Activated CD8-positive, alpha-beta memory T cell treated with anti-CD3 and anti-CD28 coated beads, Interleukin-2, amount 50 U/mL, for 1 hour (primary cell): ENCODE results near the gene EBF4.
"Not testable (repeated sequence)": the region's sequence is repeated elsewhere in the genome, so short reads cannot be mapped to it uniquely, and the experiment has no call there.

ENCODE experiments used
- DNase-seq: peaks from one replicate; pipeline ENCODE4 v3.0.0-alpha.2; 2020; ENCODE audit errors: extremely low read depth

Gene EBF4

DNA sequence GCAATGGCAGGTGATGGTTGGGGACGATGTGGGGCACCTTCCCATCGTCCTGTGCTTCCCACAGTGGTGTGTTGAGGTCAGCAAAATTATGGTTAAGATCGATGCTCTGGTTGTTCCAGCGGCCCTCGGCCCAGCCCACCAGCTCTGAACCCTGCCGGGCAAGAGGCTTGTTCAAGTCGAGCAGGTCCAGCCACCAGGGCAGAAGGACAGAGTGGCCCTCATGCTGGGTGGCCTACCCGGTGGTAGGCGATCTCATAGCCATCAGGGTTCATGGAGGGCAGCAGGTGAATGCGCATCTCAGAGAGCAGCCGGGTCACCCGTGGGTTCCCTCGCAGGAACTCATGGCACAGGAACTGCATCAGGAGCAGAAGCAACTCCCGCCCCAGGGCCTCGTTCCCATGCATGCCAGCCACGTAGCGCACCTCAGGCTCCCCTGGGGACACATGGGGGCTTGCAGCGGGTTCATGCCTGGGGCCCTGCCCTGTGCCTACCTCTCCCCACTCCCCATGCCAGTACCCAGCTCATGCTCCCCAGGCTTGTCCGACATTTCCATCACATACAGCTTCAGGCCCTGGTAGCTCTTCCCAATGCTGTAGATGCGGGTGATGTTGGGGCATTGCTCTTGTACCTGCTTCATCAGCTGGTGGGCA is 103.6 kb downstream of the EBF4 start:
- DNase-seq: no peak

DNA sequence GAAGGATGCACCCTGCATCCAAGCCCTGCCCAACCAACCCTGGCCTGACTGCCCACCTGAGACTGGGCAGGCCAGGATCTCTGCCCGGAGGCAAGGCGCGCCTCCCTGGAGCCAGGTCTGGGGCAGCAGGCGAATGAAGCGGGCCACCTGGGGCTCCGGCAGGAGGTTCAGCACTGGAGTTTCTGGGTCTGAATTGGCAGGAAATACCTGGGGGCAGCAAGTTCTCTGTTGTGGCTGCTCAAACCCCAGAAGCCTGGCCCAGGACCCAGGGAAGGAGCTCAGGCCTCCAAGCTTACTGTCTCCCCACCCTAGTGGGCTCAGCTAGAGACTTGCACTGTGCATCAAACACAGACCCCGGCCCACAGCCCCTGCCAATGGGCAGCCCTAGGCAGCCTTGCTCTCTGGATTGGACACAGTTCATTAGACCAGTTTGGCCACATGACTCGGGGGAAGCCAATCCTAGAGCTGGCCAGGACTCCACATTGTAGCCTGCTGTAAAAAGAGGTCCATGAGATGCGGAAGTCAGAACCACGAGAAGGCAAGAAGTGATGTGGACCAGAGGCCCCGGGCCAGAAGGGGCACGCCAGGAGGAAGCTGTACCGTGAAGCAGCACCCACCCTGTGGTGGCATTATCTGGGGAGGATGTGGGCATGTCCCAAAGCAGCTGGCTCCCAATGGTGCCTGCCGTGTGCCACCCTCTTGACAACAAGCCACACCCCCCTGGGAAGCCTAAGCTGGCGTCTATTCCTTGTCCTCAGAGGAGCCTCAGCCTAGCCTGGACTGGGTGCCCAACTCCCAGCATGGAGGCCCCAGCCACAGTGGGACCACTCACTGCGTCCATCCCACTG is 104.8 kb downstream of the EBF4 start:
- DNase-seq: no peak

DNA sequence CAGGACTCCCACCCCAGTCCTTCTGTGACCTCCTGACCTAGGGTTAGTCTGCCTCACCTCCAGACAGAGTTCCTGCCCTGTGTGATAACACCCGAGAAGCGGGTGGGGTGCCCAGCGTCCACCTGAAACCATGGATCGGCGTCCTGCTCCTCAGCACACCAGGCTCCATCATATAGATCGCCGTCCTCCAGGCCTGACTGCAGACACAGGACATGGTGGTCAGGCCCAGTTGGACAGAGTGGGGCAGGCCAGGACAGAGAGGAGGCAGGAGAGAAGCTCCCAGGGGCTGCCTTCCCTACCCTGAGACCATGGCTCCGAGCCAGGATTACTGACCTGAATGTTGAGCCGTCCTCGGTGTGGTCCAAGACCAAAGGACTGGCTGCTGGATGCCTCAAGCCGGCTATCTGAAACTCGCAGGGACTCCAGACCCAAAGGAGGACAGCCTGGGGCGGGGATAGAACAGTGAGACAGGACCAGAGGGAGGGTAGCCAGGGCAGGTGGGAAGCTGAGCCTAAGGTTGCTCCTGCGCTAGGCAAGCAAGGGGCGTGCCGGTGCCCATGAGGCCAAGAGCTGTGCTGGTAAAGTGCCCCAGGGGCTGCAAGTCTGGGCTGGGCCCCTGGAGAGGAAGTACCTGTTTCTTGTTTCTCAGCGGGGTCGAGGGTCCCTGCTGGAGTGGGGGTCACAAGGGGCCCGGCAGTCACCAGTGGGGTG is 105.7 kb downstream of the EBF4 start:
- DNase-seq: no peak

DNA sequence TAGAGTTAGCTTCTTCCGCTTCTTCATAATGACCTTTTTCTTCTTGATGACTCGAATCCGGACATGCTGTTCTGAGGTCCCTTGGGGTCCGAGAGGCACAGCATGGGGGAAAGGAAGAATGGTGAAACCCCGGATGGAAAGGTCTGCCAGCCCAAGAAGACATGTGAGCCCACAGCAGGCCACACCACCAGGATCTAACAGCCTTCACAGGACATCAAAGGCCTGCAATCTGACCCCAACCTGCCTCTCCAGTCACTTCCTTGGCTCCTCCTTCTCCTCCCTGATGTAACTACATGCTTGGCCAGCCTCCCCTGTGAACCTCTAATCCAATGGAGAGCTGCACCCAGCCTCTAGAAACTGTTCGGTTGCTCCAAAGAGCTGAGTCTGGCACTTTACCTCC is 106.2 kb downstream of the EBF4 start:
- DNase-seq: no peak

DNA sequence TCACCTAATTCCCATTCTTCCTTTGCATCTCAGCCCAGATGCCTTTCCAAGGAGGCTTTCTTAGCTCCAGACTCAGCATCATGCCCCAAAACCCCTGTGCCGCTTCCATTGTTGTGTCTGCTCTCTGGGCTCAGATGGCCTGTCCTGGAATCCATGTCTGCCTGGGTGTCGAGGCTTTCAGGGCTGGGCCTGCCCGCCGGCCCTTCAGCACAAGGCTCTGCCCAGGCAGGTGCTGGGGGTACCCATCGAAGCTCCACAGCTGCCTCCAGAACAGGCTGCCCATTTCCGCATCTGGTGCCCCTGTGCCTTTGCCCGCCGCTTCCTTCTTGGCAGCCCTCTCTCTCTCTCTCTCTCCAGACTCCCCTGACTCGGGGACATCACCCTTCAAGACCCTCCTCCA is 106.7 kb downstream of the EBF4 start:
- no peak for DNase-seq

DNA sequence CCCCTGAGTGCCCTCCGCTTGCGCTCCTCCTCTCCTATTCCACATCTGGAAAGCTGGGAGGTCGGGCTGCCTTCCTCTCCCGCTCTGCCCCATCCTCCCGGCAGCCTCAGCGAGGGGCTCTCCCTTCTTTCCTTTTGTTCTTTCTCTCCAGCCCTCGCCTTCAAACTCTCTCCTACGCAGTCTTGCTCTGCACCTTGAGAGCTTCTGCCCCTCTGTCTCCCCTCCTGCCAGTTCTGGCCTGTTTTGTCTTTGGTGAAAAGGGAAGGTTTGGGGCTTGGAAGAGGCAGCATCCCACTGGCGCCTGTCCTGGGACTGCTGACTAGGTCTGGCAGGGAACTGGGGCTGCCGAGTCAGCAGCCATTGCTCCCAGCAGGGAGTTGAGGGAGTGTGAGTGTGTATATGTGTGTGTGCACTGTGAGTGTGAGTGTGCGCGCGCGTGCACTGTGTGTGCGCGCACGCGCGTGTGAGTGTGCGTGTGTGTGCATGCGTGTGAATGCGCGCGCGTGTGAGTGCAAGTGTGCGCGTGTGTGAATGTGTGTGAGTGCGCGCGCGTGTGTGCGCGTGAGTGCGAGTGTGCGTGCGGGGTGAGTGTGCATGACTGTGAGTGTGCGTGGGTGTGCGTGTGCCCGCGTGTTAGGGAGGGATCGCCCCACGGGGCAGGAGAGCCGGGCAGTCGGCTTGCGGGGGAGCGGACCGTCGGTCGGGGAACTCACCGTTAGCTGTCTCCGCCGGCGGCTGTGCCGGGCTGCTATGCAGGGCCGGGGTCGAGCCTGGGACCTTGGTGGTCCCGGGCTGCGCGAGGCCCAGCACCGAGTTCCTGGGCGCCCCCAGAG is 107.3 kb downstream of the EBF4 start:
- no peak for DNase-seq

DNA sequence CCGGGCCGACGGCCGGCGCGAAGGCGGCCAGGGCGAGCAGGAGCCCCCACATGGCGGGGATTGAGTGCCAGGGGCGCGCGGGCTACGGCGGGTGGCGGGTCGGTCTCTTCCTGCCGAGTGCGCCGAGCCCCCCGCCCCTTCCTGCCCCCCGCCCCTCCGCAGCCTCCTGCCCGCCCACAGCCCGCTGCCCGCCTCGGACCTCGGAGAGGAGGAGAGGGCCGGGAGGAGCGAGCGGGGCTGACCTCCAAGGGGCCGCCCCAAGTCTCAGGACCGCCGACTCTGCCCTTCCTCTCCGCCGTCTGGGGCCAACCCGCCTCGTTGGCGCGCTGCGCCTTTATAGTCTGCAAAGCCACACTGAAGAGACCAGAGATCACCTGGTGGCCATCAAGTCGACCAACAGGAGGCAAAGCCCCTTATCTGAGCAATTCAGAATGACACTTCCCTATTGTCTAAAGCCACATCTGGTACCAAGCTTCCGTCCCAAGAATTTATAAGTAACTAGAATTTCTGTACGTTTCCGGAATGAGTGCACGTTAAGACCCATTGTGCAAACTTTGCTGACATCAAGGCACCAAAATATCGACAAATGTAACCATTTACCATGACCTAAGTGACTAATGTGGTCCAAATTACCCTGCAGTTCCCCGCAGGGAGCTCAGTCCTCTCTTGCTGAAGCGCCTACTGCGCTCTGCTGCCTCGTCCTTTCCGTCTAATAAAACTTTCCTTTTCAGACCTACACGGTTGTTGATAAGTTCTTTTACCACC is 108.1 kb downstream of the EBF4 start, which contains the start of gene CPXM1:
CPXM1 (minus strand) TSS at position 107 of the 765 bp plus-strand sequence; CDS start at position 52, 55 bp downstream.
- no peak for DNase-seq

DNA sequence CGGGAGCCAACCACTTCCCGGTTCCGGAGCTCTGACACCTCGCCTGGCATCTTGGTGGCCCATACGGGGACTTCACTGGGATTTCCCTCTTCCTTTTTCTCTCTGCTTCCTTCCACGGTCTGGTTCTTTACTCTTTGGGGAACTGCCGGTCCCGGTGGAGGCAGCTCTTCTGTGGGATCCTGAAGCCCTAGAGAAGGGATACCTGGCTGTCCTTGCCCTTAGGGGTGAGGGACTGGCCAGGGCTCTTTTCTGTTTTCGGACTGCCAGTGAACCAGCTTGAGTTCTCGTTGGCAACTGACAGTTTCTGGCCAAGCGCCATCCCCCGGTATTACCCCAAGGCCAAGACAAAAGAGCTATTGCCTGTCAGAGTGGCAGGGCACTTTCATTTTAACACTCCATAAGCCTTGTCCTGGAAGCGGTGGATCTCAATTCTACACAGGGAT is 108.7 kb downstream of the EBF4 start:
- no peak for DNase-seq

DNA sequence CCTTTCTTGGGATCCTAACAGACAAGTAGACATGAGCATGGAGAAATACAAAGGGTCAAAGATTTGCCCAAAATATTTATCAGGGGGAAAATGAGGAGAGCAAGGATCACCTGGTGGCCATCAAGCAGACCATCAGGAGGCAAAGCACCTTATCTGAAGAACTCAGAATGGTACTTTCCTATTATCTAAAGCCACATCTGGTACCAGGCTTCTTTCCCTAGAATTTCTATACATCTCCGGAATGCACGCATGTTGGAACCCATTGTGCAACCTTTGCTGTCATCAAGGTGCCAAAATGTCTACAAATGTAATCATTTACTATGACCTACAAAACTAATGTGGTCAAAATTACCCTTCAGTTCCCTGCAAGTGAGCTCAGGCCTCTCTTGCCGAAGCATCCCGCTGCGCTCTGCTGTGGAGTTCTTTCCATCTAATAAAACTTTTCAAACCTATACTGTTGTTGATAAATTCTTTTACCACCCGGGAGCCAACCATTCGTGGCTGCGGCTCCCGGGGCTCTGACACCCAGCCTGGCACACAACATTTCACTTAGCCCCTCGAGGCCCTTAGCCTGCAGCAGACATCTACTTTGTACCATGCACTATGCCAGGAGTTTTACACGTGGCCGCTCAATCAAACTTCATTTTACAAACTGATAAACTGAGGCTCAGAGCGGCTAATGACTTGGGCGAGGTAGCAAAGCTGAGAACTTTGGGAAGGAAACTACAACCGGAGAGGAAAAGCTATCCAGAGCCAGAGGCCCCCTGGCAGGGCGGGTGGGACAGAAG is 111.7 kb downstream of the EBF4 start:
- DNase-seq: no peak

DNA sequence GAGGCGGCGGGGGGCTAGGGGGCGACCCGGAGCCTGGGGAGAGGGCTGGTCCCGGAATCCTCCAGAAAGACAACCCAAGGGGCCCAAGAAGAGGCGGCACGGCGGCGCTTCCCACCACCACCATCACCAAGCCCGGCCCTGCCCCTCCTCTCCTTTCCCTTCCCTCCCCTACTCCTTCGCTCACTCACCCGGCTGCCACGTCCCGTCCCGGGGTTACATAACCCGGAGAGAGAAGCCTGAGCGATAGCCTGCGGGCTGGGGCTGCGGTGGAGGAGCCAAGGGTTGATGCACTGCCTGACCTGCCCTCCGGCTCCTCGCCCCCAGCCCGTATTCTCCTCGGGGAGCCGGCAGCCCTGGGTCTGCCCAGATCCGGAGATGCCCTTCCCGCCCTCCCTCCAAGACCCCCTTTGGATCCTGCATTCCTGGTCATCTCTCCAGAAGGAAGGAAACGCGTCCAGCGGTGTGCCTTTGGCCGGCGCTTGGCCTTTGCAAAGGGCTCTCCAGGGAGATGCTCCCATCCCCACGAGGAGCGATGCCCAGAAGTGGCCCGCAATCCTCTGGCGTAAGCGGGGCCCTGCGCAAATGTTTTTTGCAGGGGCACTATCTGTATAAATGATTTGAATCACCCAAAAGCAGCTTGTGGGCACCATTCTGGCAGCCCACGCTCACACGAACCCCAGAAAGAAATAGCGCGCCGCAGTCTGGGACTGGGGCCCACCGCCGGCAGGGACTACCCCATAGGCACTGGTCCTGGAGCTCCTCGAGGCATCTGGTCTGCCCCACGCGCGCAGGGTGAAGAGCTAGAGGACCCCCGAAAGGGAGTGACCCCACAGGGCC is 112.5 kb downstream of the EBF4 start:
- DNase-seq: no peak

DNA sequence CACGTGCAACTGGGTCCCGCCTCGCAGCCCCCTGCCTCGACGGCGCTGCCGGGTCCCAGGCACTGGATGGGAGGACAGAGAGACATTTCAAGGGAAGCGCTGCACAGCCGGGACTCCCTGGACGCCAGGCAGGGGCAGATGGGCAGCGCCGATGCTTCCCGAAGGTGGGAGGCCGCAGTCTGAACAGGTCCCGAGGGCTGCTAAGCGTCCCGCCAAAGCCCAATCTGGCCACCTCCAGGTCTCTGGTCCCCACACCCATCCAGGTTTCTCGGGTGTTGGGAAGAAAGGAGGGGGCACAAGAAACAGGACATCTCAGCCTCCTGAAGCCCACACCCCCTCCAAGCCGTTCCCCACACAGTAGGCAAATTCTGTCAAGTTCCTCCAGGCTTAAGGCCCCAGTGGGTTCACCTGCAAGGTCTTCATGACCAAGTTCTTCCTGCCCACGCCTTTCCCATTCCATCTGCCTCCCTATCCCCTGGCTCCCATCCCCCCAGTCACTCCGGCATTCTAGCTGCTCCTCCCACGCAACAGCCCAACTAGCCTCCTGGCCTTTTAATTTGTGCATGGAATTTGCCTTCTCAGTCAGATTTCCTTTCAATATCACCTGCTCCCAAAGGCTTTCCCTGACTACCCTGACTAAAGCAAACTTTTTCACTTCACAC is 113.2 kb downstream of the EBF4 start:
- DNase-seq: no peak

- DNase-seq: no peak
Observed at GRCh38 chr20:2806351-2806701, 113.7 kb downstream of the EBF4 start.

- no peak for DNase-seq
Observed at GRCh38 chr20:2807019-2807418, 114.4 kb downstream of the EBF4 start.

- DNase-seq: not testable (repeated sequence)
Observed at GRCh38 chr20:2807929-2808328, 115.3 kb downstream of the EBF4 start.

DNA sequence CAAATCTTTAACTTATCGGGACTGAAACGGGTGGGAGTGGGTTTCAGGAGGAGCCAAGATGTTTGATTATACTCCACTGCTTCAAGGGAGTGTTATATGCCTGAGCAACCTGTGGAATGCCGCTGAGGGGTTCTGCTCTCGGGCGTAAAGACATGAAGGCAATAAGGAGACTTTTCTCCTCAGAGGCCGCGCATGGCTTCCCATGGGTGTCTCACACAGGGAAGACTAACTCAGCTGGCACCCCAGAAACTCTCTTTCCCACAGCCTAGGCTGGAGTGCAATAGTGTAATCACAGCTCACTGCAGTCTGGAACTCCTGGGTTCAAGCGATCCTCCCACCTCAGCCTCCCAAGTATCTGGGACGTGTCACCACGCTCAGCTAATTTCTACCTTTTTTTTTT is 117.1 kb downstream of the EBF4 start:
- no peak for DNase-seq
